Keratinocyte (primary cell): ENCODE results near the gene CECR2.

Experiments used
- CTCF ChIP-seq, 3 experiments: IDR thresholded peaks in 1 of 3; conservative IDR thresholded peaks in 1 of 3; optimal IDR thresholded peaks in 1 of 3; 2 replicates in 2 of 3; 3 replicates in 1 of 3; pipeline versions ENCODE3 to v1.5.1; 2011; ENCODE audit warnings: low read length in 3 of 3, mild to moderate bottlenecking in 3 of 3, moderate library complexity in 2 of 3, control low read depth in 1 of 3, inconsistent platforms in 1 of 3; ENCODE audit not compliant: insufficient read depth in 2 of 3; ENCODE audit errors: extremely low read depth in 1 of 3
- EZH2 ChIP-seq: IDR thresholded peaks from one replicate; pipeline ENCODE4 v1.6.1; 2012; ENCODE audit warnings: inconsistent platforms, mild to moderate bottlenecking, low read length, moderate library complexity

DNA sequence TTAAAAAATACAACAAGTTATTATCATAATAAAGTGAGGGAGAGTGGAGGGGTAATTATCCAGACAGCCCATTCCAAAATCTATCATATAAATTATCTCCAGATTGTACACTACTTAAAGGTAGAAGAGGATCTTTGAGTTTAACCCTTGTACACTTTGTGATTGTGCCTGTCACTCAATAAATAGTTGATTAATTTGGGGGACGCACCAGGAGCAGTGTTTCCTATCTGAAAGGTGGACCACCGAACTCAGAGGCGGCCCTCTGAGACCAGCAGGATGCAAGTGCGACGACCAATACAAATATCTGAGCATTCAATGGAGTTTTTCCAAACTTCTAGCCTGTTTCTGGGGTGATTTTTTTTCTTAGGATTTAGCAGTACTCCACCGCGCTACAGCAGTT lies 1.1 kb upstream of the CECR2 start:
- TF ChIP-seq CTCF (optimal IDR thresholded peaks at IDR 0.05 in 1 of 3, IDR thresholded peaks at IDR 0.05 in 1 of 3, conservative IDR thresholded peaks at IDR 0.05 in 1 of 3; ENCODE audit: extremely low read depth in 1 of 3, insufficient read depth in 2 of 3, low read length in 3 of 3), result no peak
- no peak for TF ChIP-seq EZH2
